HG02870 (cell line): Measurements from ENCODE around the gene ISYNA1.

Experiments used
- ATAC-seq: cut with Tn5 transposase; IDR thresholded peaks from one replicate; pipeline ENCODE4 v1.9.1; 2021; ENCODE audit warnings: mild to moderate bottlenecking, moderate library complexity; ENCODE audit not compliant: unreplicated experiment

ISYNA1 gene

DNA sequence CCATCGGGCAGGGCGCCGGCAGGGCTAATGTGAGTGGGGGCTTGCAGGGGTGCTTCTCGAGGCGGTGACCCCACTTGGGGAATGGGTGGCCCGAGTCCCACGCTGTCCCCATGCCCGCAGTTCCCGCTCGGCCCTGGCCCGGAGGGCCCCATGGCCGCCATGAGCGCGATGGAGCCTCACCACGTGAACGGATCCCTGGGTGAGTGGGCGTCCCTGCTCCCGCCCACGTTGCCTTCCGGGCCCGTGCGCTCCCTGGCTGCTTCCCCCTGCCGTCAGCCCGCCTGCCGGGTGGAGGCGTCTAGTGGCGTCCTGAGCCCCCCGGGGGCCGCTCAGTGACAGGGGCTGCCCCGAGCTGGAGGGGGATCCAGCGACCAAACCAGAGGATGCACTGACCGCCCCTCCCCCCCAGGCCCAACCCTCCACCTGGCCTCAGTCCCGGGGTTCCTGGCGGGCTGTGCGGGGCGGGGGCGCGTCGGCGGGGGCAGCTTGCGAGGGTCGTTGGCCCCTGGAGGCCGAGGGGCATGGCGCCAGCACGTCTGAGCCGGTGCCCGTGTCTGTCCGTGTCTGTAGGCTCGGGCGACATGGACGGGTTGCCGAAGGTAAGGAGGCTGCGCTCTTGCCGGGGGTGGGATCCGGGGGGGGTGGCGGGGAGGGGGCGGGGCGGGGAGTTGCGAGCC is 4.8 kb downstream of the ISYNA1 start:
- no peak for ATAC-seq

- no peak for ATAC-seq
Measured at GRCh38 chr19:18432275-18433014, 5.5 kb downstream of the ISYNA1 start.

- no peak for ATAC-seq
Measured at GRCh38 chr19:18431351-18432197, 6.4 kb downstream of the ISYNA1 start.

DNA sequence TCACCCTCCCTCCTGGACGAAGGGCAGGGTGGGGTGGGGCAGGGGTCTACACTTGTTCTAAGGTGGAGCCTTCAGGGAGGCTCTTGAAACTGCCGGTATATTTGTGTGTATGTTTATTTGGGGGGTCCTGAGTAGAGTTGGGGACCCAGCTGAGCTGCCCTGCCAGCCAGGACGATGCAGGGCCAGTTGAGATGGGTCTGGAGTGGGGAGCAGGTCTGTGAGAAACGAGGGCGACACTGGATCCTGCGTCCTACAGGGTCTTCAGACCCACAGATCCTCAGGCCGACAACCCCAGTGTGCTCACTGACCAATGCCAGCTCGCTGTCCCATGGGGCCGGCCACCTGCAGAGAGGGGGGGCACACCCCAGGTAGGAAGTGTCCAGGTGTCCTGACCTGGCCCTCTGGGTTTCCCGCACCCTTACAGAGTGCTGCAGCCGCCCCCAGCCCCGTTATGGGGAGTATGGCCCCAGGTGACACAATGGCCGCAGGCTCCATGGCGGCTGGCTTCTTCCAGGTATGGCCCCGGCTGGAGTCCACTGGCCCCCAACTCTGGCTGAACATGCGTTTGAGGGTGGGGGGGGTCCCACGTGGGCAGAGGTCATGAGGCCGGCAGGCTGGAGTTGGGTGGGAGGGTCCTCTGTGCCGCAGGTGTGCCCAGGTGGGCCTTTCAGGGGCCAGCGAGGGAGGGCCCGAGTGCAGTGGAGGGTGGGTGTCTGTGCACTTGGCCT is 7.4 kb downstream of the ISYNA1 start:
- ATAC-seq = no peak

GRCh38 chr19:18429717-18430416 is 8.1 kb downstream of the ISYNA1 start:
- no peak for ATAC-seq

DNA sequence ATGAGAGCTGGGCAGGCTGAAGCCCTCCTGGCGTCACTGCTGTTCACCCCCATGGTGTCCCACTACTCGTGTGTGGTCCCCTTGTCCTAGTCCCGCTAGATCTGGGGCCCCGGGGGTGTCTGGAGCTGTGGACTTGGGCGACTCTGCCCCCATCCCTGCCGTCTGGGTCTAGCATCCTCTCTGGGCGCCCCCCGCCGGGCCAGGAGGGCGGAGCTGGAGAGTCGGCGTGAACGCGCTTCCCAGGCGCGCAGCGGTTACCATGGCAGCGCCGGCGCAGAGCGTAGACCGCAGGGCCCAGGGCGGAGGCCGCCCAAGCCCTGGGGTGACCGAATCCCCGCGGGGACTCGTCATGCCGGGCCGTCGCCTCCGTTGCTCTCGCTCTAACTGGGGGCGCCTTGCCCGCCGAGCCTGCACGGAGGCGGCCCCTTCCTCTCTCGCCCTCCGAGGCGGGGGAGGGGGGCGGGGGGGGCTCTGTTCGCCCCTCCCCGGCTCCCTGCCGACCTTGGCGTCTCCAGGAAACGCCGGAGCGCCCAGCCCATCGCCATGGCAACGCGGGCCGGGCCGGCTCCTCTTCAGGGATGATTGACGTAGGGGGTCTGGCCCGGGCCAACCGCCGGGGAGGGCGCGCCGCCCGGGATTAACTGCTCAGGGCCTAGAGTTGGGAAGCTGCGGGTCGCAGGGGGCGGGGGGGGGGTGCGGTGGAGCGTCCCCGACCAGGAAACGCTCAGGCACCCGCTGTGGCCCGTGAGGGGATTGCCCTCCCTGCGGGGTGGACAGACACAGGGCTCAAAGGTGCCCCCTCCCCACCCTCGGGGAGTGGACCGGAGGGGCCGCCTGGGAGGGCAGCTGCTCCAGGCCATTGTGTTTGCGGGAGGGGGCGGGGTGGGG is 8.9 kb downstream of the ISYNA1 start:
- ATAC-seq = peak; percentile 56

- peak; percentile 8 for ATAC-seq
Measured at GRCh38 chr19:18428173-18428786, 9.7 kb downstream of the ISYNA1 start.

DNA sequence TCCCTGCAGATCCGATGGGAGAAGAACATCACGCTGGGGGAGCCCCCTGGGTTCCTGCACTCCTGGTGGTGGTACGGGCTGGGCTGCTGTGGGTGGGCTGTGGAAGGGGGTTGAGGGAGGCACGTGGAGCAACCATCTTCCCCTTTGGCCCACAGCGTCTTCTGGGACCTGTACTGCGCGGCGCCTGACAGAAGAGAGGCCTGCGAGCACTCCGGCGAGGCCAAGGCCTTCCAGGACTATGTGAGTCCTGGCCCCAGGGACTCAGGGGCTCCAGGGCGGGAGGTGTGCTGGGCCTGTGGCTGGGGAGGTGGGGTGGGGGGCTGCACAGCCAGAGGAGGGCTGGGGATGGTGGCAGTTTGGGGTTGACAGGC is 10.2 kb downstream of the ISYNA1 start:
- ATAC-seq = no peak

DNA sequence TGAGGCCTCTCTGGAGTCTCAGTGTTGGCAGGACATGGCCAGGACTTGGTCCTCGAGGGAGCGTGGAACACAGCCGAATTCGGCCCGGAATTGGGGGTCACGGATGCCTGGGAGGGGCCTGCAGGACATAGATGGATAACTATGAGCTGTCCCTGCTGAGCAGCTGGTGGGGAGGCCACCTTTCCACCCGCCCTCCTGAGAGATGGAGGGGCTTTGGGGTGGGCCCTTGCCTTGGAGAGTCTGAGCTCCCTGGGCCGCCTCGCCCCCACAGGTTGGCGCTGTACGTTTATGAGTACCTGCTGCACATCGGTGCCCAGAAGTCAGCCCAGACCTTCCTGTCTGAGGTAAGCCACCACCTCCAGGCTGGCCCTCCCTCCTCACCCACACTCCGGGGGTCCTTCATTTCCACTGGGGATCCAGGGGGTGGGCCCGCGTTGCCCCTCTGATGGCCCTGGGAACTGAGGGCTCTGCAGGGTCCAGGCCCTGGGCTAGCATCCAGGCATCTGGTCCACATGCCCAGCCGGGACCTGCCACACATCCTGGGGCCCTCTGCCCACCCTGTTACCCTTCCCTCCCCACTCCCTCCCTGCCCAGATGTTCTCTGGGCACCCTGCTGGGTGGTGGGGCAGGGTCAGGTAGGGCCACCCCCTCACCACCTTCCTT is 10.7 kb downstream of the ISYNA1 start:
- no peak for ATAC-seq

DNA sequence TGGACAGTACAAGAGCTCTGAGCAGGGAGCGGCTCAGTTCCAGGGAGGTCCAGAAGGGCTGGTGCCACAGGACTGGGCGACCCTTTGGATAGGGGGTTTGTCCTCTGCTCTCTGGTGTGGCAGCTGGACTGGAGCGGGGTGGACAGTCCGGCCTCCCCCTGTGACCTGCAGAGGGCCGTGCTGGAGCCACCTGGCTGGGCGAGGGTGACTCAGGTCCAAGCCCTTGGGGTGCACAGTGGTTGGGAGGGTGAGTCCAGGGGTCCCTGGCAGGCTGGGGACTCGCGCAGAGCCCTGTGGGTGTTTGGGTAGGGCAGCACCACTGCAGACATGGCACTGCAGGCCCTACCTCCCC is 11.5 kb downstream of the ISYNA1 start:
- ATAC-seq = no peak

GRCh38 chr19:18425515-18426415 is 12.2 kb downstream of the ISYNA1 start:
- no peak for ATAC-seq

DNA sequence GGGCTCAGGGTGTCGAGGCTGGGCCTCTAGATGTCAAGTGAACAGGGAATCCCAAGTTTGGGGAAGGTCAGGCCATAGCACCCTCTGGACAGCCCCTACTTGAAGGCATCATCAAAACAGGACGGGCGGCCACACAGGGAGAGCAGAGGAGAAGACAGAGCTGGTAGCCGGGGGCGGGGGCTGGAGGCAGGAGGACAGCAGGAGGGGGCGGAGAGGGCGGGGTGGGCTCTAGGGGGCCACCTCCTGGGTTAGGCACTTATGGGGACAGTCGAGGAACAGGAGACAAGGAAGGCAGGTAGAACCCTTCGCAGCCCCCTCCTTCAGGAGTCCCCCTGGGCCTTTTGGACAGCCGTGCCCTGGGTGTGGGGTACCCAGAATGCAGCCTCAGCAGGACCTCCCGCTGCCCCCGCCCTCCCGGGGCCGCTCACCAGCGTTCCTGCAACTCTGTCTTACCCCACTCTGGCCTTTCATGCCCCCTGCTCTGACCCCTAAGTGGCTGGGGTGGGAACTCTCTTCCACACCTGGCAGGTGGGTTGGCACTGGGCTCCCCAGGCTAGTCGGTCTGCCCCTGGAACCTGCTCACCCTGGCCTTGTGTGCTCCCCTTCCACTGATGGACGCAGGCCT is 12.9 kb downstream of the ISYNA1 start:
- no peak for ATAC-seq

- no peak for ATAC-seq
Measured at GRCh38 chr19:18424122-18424889, 13.6 kb downstream of the ISYNA1 start.

- no peak for ATAC-seq
Measured at GRCh38 chr19:18423258-18424020, 14.5 kb downstream of the ISYNA1 start.

DNA sequence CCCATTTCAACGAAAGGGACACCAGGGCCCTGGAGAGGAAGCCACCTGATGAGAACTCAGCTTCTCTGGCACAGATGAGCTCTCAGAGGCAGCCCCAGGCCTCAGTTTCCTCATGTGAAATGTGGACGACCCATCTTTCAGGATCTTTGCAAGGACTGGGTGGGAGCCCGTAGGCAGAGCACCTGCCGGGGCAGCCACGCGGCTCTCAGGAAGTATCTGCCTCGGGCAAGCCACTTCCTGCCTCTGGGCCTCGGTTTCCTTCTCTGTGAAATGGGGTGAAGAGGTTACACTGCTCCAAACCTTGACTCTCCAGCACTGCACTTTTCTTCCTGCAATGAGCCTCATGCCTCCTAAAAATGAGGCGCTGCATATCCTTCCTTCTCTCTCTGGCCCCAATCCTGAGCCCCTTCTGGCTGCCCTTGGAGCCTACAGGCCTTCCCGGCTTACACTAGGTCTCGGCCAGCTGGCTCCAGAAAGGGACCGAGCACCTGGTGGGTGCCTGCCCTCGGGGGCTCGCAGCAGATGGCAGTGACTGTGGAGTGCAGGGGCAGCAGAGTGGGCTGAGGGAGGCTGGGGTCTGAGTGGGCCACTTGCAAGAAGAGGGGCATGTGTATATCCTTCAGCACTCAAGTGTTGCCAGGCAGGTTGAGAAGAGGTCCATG is 15.3 kb downstream of the ISYNA1 start:
- no peak for ATAC-seq
